Tibial nerve (tissue), 4 donors: Measurements from ENCODE around the gene NFKB1. TPM values are rescaled to one million over a fixed set of nuclear protein-coding genes. Genes with fewer than 3 reads are reported as not detected.

Experiments used
- DNase-seq, 2 donors: peaks; one replicate each; pipeline ENCODE4 v3.0.0-alpha.2; 2019; ENCODE audit warnings: low spot score in 2 of 2
- H3K27ac ChIP-seq, 4 donors: fragments of 200-600 bp; sonication (generic) in 3 of 4; one replicate each; pipeline ENCODE4 v1.5.1; 2017 to 2019; ENCODE audit warnings: mild to moderate bottlenecking in 1 of 4
- H3K27me3 ChIP-seq, 2 donors: fragments of 200-600 bp; sonication (generic) in 1 of 2; one replicate each; pipeline versions ENCODE4 v1.5.1 to v1.6.0; 2017 to 2019
- H3K36me3 ChIP-seq, 3 donors: fragments of 200-600 bp; sonication (generic); one replicate each; pipeline ENCODE4 v1.5.1; 2018 to 2019
- H3K4me1 ChIP-seq, 4 donors: fragments of 200-600 bp; sonication (generic) in 3 of 4; one replicate each; pipeline ENCODE4 v1.5.1; 2017 to 2019
- H3K4me3 ChIP-seq, 4 donors: fragments of 200-600 bp; sonication (generic) in 3 of 4; one replicate each; pipeline ENCODE4 v1.5.1; 2017 to 2019; ENCODE audit warnings: mild to moderate bottlenecking in 1 of 4, moderate library complexity in 1 of 4
- H3K9me3 ChIP-seq, 4 donors: fragments of 200-600 bp; sonication (generic) in 3 of 4; one replicate each; pipeline ENCODE4 v1.5.1; 2017 to 2019
- EP300 ChIP-seq, 2 donors: sonication (generic); formaldehyde crosslinking; IDR thresholded peaks; one replicate each; pipeline ENCODE4 v1.6.1; 2017; ENCODE audit warnings: antibody characterized with exemption in 2 of 2, mild to moderate bottlenecking in 1 of 2
- POLR2A ChIP-seq, 2 donors: fragments of 450-650 bp; IDR thresholded peaks; one replicate each; pipeline ENCODE4 v1.6.1; 2017; ENCODE audit warnings: antibody characterized with exemption in 2 of 2, mild to moderate bottlenecking in 2 of 2, moderate library complexity in 2 of 2
- WGBS, 2 donors: methylation state at CpG; one replicate each; pipeline ENCODE4 v1.1.5; 2018; 5-methylcytosine and 5-hydroxymethylcytosine counted together
- total RNA-seq, 4 donors: library from RNA; depleted of rRNA; stranded (reverse); fragments of >200 nt; gene quantifications; one replicate each; pipeline ENCODE4 v1.1.0, GENCODE V29; 2016
- TF ChIP-seq, protein P1 (sequence below), 5 experiments: fragments of 200-600 bp in 3 of 5; fragments of 450-650 bp in 2 of 5; sonication (generic) in 3 of 5; IDR thresholded peaks; one replicate each; pipeline ENCODE4 v1.5.1; 2016 to 2019; ENCODE audit warnings: antibody characterized with exemption in 5 of 5, mild to moderate bottlenecking in 3 of 5, moderate library complexity in 2 of 5

NFKB1 gene
- total RNA-seq, 4 donors from 2014 or later, result 21.6 to 44.8 (median 28.3) TPM

DNA sequence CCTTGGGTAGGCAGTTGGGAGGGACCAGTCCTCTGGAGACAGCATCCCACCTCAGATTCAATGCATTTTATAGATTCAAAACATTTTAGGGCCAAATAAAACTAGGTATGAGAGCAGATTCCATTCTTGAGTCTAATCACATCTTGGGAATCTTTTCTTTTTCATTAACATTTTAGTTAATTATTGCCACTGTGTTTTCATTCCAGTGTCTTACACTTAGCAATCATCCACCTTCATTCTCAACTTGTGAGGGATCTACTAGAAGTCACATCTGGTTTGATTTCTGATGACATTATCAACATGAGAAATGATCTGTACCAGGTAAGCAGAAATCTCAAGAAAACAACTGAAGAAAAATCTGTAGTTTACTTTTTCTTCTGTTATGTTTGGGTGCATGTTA lies 99.5 kb downstream of the NFKB1 start:
- H3K27me3 ChIP-seq, result no peaks in the 10 kb centered on the region
- no peak overlapping the region for H3K4me3 ChIP-seq
- TF ChIP-seq POLR2A (IDR thresholded peaks at IDR 0.05), result no peak
- no peak for TF ChIP-seq EP300 (IDR thresholded peaks at IDR 0.05)
- TF ChIP-seq, protein P1, sequence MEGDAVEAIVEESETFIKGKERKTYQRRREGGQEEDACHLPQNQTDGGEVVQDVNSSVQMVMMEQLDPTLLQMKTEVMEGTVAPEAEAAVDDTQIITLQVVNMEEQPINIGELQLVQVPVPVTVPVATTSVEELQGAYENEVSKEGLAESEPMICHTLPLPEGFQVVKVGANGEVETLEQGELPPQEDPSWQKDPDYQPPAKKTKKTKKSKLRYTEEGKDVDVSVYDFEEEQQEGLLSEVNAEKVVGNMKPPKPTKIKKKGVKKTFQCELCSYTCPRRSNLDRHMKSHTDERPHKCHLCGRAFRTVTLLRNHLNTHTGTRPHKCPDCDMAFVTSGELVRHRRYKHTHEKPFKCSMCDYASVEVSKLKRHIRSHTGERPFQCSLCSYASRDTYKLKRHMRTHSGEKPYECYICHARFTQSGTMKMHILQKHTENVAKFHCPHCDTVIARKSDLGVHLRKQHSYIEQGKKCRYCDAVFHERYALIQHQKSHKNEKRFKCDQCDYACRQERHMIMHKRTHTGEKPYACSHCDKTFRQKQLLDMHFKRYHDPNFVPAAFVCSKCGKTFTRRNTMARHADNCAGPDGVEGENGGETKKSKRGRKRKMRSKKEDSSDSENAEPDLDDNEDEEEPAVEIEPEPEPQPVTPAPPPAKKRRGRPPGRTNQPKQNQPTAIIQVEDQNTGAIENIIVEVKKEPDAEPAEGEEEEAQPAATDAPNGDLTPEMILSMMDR (IDR thresholded peaks at IDR 0.05), result no peak
- H3K9me3 ChIP-seq, result no peaks in the 10 kb centered on the region
- DNase-seq, result no peak
- no peaks in the 10 kb centered on the region for H3K4me1 ChIP-seq
- H3K27ac ChIP-seq, result no peak overlapping the region
- H3K36me3 ChIP-seq, result peaks cover 0 to 88% (median 0%) of the 10 kb centered on the region in 3 donors

GRCh38 chr4:102601586-102602227 lies 100.5 kb downstream of the NFKB1 start:
- no peaks in the 10 kb centered on the region for H3K27me3 ChIP-seq
- TF ChIP-seq EP300 (IDR thresholded peaks at IDR 0.05) (no peak), POLR2A (IDR thresholded peaks at IDR 0.05) (no peak)
- TF ChIP-seq, protein P1 (IDR thresholded peaks at IDR 0.05), result no peak
- H3K4me1 ChIP-seq, result no peaks in the 10 kb centered on the region
- H3K27ac ChIP-seq, result no peak overlapping the region
- WGBS, 2 donors, result 88 to 90% methylated on average over 8 of the region's 8 CpGs
- no peaks in the 10 kb centered on the region for H3K9me3 ChIP-seq
- H3K36me3 ChIP-seq, result peaks cover 0 to 82% (median 0%) of the 10 kb centered on the region in 3 donors
- no peak for DNase-seq
- H3K4me3 ChIP-seq, result no peak overlapping the region

- H3K4me1 ChIP-seq, result no peaks in the 10 kb centered on the region
- TF ChIP-seq, protein P1 (IDR thresholded peaks at IDR 0.05), result no peak
- no peak for TF ChIP-seq POLR2A (IDR thresholded peaks at IDR 0.05)
- TF ChIP-seq EP300 (IDR thresholded peaks at IDR 0.05), result no peak
- WGBS, 2 donors, result 71 to 79% methylated on average over 2 of the region's 2 CpGs
- no peaks in the 10 kb centered on the region for H3K9me3 ChIP-seq
- H3K27me3 ChIP-seq, result no peaks in the 10 kb centered on the region
- DNase-seq, result no peak
- H3K27ac ChIP-seq, result no peak overlapping the region
- no peak overlapping the region for H3K4me3 ChIP-seq
- H3K36me3 ChIP-seq, result peaks cover 0 to 82% (median 6%) of the 10 kb centered on the region in 3 donors
Measured at GRCh38 chr4:102604222-102604940, 103.2 kb downstream of the NFKB1 start.

- Histone ChIP-seq H3K27me3 (no peaks in the 10 kb centered on the region), H3K9me3 (no peaks in the 10 kb centered on the region), H3K27ac (no peak overlapping the region), H3K4me1 (no peaks in the 10 kb centered on the region), H3K36me3 (peaks cover 0 to 81% (median 11%) of the 10 kb centered on the region in 3 donors), H3K4me3 (no peak overlapping the region)
- 63 to 72% methylated on average over 3 of the region's 3 CpGs for WGBS, 2 donors
- DNase-seq, result no peak
- TF ChIP-seq EP300 (IDR thresholded peaks at IDR 0.05) (no peak), POLR2A (IDR thresholded peaks at IDR 0.05) (no peak)
- TF ChIP-seq, protein P1 (IDR thresholded peaks at IDR 0.05), result no peak
Measured at GRCh38 chr4:102606261-102606660, 105.1 kb downstream of the NFKB1 start.

DNA sequence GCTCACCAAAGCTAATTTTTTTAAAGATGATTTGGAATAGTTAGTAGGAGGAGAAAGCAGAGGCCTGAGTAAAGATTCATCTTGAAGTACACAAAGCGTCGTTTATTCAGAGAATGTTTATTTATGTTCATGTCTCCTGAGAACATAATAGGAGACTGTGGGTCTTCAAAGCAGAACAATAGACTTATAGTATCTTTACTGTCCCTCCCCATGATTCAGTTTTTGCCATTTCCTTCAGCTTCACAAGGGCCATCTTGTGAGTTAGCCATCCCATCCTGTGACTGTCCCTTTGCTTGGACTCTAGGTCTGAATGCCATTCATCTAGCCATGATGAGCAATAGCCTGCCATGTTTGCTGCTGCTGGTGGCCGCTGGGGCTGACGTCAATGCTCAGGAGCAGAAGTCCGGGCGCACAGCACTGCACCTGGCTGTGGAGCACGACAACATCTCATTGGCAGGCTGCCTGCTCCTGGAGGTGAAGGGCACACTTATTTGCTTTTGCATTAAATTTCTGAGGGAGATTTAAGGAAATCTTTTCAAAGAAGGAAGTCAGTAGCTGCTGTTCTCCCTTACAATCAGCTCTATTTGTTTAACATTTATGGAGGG lies 105.8 kb downstream of the NFKB1 start:
- 60 to 63% methylated on average over 7 of the region's 7 CpGs for WGBS, 2 donors
- no peaks in the 10 kb centered on the region for H3K27me3 ChIP-seq
- TF ChIP-seq EP300 (IDR thresholded peaks at IDR 0.05) (no peak), POLR2A (IDR thresholded peaks at IDR 0.05) (no peak)
- TF ChIP-seq, protein P1 (IDR thresholded peaks at IDR 0.05), result no peak
- no peak for DNase-seq
- H3K27ac ChIP-seq, result no peak overlapping the region
- no peaks in the 10 kb centered on the region for H3K4me1 ChIP-seq
- no peak overlapping the region for H3K4me3 ChIP-seq
- peaks cover 0 to 81% (median 16%) of the 10 kb centered on the region in 3 donors for H3K36me3 ChIP-seq
- H3K9me3 ChIP-seq, result no peaks in the 10 kb centered on the region
